ENCODE measurements around the gene TYROBP. TPM values are rescaled to one million over a fixed set of nuclear protein-coding genes. Genes with fewer than 3 reads are reported as not detected.
"Not testable (repeated sequence)": the region's sequence is repeated elsewhere in the genome, so short reads cannot be mapped to it uniquely, and the experiment has no call there.

TYROBP gene
- total and polyA plus RNA-seq, 2 donors = 52.6 to 162 TPM

GRCh38 chr19:35921012-35921411 lies 12.9 kb upstream of the TYROBP start:
- whole genome bisulfite sequencing = 95% methylated on average over 6 of the region's 6 CpGs
- Histone ChIP-seq H3K27ac (ENCODE audit: low read depth in 1 of 2, low read length in 1 of 2) (no peak overlapping the region), H3K9me3 (ENCODE audit: control insufficient read depth in 2 of 2, insufficient read depth in 1 of 2, low read length in 1 of 2) (no peaks in the 10 kb centered on the region), H3K27me3 (ENCODE audit: control insufficient read depth in 2 of 2, insufficient read depth in 1 of 2, low read length in 1 of 2) (no peaks in the 10 kb centered on the region), H3K4me3 (ENCODE audit: low read length in 2 of 2) (no peak overlapping the region), H3K36me3 (ENCODE audit: control insufficient read depth in 2 of 2, insufficient read depth in 2 of 2, low read length in 1 of 2) (no peaks in the 10 kb centered on the region), H3K4me1 (ENCODE audit: control insufficient read depth in 2 of 2, insufficient read depth in 2 of 2, low read length in 2 of 2) (no peaks in the 10 kb centered on the region)
- no peak for DNase-seq (ENCODE audit: low read depth in 6 of 9, low spot score in 9 of 9)

- Histone ChIP-seq H3K36me3 (ENCODE audit: control insufficient read depth in 2 of 2, insufficient read depth in 2 of 2, low read length in 1 of 2) (no peaks in the 10 kb centered on the region), H3K4me1 (ENCODE audit: control insufficient read depth in 2 of 2, insufficient read depth in 2 of 2, low read length in 2 of 2) (no peaks in the 10 kb centered on the region), H3K9me3 (ENCODE audit: control insufficient read depth in 2 of 2, insufficient read depth in 1 of 2, low read length in 1 of 2) (no peaks in the 10 kb centered on the region), H3K27me3 (ENCODE audit: control insufficient read depth in 2 of 2, insufficient read depth in 1 of 2, low read length in 1 of 2) (no peaks in the 10 kb centered on the region), H3K4me3 (ENCODE audit: low read length in 2 of 2) (no peak overlapping the region), H3K27ac (ENCODE audit: low read depth in 1 of 2, low read length in 1 of 2) (no peak overlapping the region)
- WGBS = 98% methylated on average over 11 of the region's 11 CpGs
- no peak for DNase-seq (ENCODE audit: low read depth in 6 of 9, low spot score in 9 of 9)
Observed at GRCh38 chr19:35919306-35919705, 11.2 kb upstream of the TYROBP start.

DNA sequence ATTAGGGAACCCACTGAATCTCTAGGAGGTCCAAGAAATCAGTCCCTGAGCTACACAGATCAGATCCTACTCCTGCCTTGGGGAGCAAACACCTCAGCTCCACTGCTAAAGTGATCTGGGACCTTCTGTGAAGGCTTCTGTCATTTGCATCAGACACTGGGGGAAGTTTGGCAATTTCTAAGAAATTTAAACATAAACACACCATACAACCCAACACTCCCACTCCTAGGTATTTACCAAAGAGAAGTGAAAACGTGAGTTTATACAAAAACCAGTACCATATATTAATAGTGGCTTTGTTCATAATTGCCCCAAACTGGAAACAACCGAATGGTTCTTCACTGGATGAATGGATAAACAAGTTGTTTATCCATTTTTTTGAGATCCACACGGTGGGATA lies 7.3 kb upstream of the TYROBP start:
- no peak for DNase-seq (ENCODE audit: low read depth in 6 of 9, low spot score in 9 of 9)
- Histone ChIP-seq H3K4me3 (ENCODE audit: low read length in 2 of 2) (no peak overlapping the region), H3K4me1 (ENCODE audit: control insufficient read depth in 2 of 2, insufficient read depth in 2 of 2, low read length in 2 of 2) (peaks cover 0 to 4% of the 10 kb centered on the region in 2 donors), H3K27ac (ENCODE audit: low read depth in 1 of 2, low read length in 1 of 2) (no peak overlapping the region), H3K9me3 (ENCODE audit: control insufficient read depth in 2 of 2, insufficient read depth in 1 of 2, low read length in 1 of 2) (no peaks in the 10 kb centered on the region), H3K36me3 (ENCODE audit: control insufficient read depth in 2 of 2, insufficient read depth in 2 of 2, low read length in 1 of 2) (no peaks in the 10 kb centered on the region), H3K27me3 (ENCODE audit: control insufficient read depth in 2 of 2, insufficient read depth in 1 of 2, low read length in 1 of 2) (no peaks in the 10 kb centered on the region)
- WGBS = 93% methylated on average over 3 of the region's 3 CpGs

DNA sequence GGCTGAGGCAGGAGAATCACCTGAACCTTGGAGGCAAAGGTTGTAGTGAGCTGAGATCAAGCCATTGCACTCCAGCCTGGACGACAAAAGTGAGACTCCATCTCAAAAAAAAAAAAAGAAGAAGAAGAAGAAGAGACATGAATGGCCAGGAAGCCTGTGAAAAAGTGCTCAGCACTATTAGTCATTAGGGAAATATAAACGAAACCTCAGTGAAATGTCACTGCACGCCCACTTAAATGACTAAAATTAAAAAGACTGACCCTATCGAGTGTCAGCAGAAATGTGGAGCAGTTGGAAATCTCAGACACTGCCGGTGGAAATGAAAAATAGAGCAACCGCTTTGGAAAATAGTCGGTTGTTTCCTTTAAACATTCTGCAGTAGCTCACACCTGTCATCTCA lies 5.5 kb upstream of the TYROBP start:
- 90% methylated on average over 7 of the region's 7 CpGs for WGBS
- no peak overlapping the region for H3K27ac ChIP-seq (ENCODE audit: low read depth in 1 of 2, low read length in 1 of 2)
- no peaks in the 10 kb centered on the region for H3K27me3 ChIP-seq (ENCODE audit: control insufficient read depth in 2 of 2, insufficient read depth in 1 of 2, low read length in 1 of 2)
- H3K4me3 ChIP-seq (ENCODE audit: low read length in 2 of 2) = no peak overlapping the region
- H3K4me1 ChIP-seq (ENCODE audit: control insufficient read depth in 2 of 2, insufficient read depth in 2 of 2, low read length in 2 of 2) = peaks cover 11 to 17% of the 10 kb centered on the region in 2 donors
- H3K36me3 ChIP-seq (ENCODE audit: control insufficient read depth in 2 of 2, insufficient read depth in 2 of 2, low read length in 1 of 2) = no peaks in the 10 kb centered on the region
- no peaks in the 10 kb centered on the region for H3K9me3 ChIP-seq (ENCODE audit: control insufficient read depth in 2 of 2, insufficient read depth in 1 of 2, low read length in 1 of 2)
- no peak for DNase-seq (ENCODE audit: low read depth in 6 of 9, low spot score in 9 of 9)

GRCh38 chr19:35911790-35912189 lies 3.7 kb upstream of the TYROBP start:
- H3K9me3 ChIP-seq (ENCODE audit: control insufficient read depth in 2 of 2, insufficient read depth in 1 of 2, low read length in 1 of 2) = no peaks in the 10 kb centered on the region
- no peak overlapping the region for H3K4me3 ChIP-seq (ENCODE audit: low read length in 2 of 2)
- no peaks in the 10 kb centered on the region for H3K36me3 ChIP-seq (ENCODE audit: control insufficient read depth in 2 of 2, insufficient read depth in 2 of 2, low read length in 1 of 2)
- 73% methylated on average over 5 of the region's 5 CpGs for WGBS
- DNase-seq (ENCODE audit: low read depth in 6 of 9, low spot score in 9 of 9) = no peak
- H3K27me3 ChIP-seq (ENCODE audit: control insufficient read depth in 2 of 2, insufficient read depth in 1 of 2, low read length in 1 of 2) = no peaks in the 10 kb centered on the region
- H3K27ac ChIP-seq (ENCODE audit: low read depth in 1 of 2, low read length in 1 of 2) = peak overlapping the region in 1 of 2 donors; percentile 37
- peaks cover 11 to 27% of the 10 kb centered on the region in 2 donors for H3K4me1 ChIP-seq (ENCODE audit: control insufficient read depth in 2 of 2, insufficient read depth in 2 of 2, low read length in 2 of 2)

- H3K36me3 ChIP-seq (ENCODE audit: control insufficient read depth in 2 of 2, insufficient read depth in 2 of 2, low read length in 1 of 2) = no peaks in the 10 kb centered on the region
- no peaks in the 10 kb centered on the region for H3K9me3 ChIP-seq (ENCODE audit: control insufficient read depth in 2 of 2, insufficient read depth in 1 of 2, low read length in 1 of 2)
- peaks cover 11 to 27% of the 10 kb centered on the region in 2 donors for H3K4me1 ChIP-seq (ENCODE audit: control insufficient read depth in 2 of 2, insufficient read depth in 2 of 2, low read length in 2 of 2)
- no peak overlapping the region for H3K27ac ChIP-seq (ENCODE audit: low read depth in 1 of 2, low read length in 1 of 2)
- H3K27me3 ChIP-seq (ENCODE audit: control insufficient read depth in 2 of 2, insufficient read depth in 1 of 2, low read length in 1 of 2) = no peaks in the 10 kb centered on the region
- H3K4me3 ChIP-seq (ENCODE audit: low read length in 2 of 2) = no peak overlapping the region
- DNase-seq (ENCODE audit: low read depth in 6 of 9, low spot score in 9 of 9) = no peak
- 87% methylated on average over 3 of the region's 3 CpGs for WGBS
Observed at GRCh38 chr19:35911173-35911572, 3.1 kb upstream of the TYROBP start.

DNA sequence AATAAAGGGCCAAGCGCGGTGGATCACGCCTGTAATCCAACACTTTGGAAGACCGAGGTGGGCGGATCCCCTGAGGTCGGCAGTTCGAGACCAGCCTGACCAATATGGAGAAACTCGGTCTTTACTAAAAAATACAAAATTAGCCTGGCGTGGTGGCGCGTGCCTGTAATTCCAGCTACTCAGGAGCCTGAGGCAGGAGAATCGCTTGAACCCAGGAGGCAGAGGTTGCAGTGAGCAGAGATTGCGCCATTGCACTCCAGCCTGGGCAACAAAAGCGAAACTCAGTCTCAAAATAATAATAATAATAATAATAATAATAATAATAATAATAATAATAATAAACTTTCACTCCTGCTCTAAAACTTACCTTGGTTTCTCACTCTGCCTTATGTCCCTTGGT lies 2.3 kb upstream of the TYROBP start:
- 98% methylated on average over 14 of the region's 14 CpGs for WGBS
- DNase-seq (ENCODE audit: low read depth in 6 of 9, low spot score in 9 of 9); H3K4me3 ChIP-seq (ENCODE audit: low read length in 2 of 2); H3K27ac ChIP-seq (ENCODE audit: low read depth in 1 of 2, low read length in 1 of 2); H3K36me3 ChIP-seq (ENCODE audit: control insufficient read depth in 2 of 2, insufficient read depth in 2 of 2, low read length in 1 of 2); H3K27me3 ChIP-seq (ENCODE audit: control insufficient read depth in 2 of 2, insufficient read depth in 1 of 2, low read length in 1 of 2); H3K9me3 ChIP-seq (ENCODE audit: control insufficient read depth in 2 of 2, insufficient read depth in 1 of 2, low read length in 1 of 2): not testable (repeated sequence)
- peaks cover 11 to 27% of the 10 kb centered on the region in 2 donors for H3K4me1 ChIP-seq (ENCODE audit: control insufficient read depth in 2 of 2, insufficient read depth in 2 of 2, low read length in 2 of 2)

GRCh38 chr19:35909684-35910035 lies 1.6 kb upstream of the TYROBP start:
- 67% methylated on average over 6 of the region's 6 CpGs for WGBS
- H3K36me3 ChIP-seq (ENCODE audit: control insufficient read depth in 2 of 2, insufficient read depth in 2 of 2, low read length in 1 of 2) = no peaks in the 10 kb centered on the region
- peaks cover 11 to 33% of the 10 kb centered on the region in 2 donors for H3K4me1 ChIP-seq (ENCODE audit: control insufficient read depth in 2 of 2, insufficient read depth in 2 of 2, low read length in 2 of 2)
- H3K9me3 ChIP-seq (ENCODE audit: control insufficient read depth in 2 of 2, insufficient read depth in 1 of 2, low read length in 1 of 2) = no peaks in the 10 kb centered on the region
- DNase-seq (ENCODE audit: low read depth in 6 of 9, low spot score in 9 of 9) = no peak
- no peaks in the 10 kb centered on the region for H3K27me3 ChIP-seq (ENCODE audit: control insufficient read depth in 2 of 2, insufficient read depth in 1 of 2, low read length in 1 of 2)
- peak overlapping the region; percentile 63 to 85 for H3K27ac ChIP-seq (ENCODE audit: low read depth in 1 of 2, low read length in 1 of 2)
- H3K4me3 ChIP-seq (ENCODE audit: low read length in 2 of 2) = no peak overlapping the region

GRCh38 chr19:35908973-35909683 lies 1.0 kb upstream of the TYROBP start:
- peak overlapping the region; percentile 63 to 85 for H3K27ac ChIP-seq (ENCODE audit: low read depth in 1 of 2, low read length in 1 of 2)
- H3K4me1 ChIP-seq (ENCODE audit: control insufficient read depth in 2 of 2, insufficient read depth in 2 of 2, low read length in 2 of 2) = peaks cover 15 to 38% of the 10 kb centered on the region in 2 donors
- H3K36me3 ChIP-seq (ENCODE audit: control insufficient read depth in 2 of 2, insufficient read depth in 2 of 2, low read length in 1 of 2) = peaks cover 0 to 3% of the 10 kb centered on the region in 2 donors
- H3K4me3 ChIP-seq (ENCODE audit: low read length in 2 of 2) = no peak overlapping the region
- no peaks in the 10 kb centered on the region for H3K9me3 ChIP-seq (ENCODE audit: control insufficient read depth in 2 of 2, insufficient read depth in 1 of 2, low read length in 1 of 2)
- WGBS = 23% methylated on average over 10 of the region's 10 CpGs
- DNase-seq (ENCODE audit: low read depth in 6 of 9, low spot score in 9 of 9) = peak in 5 of 9 donors; percentile 42 to 81 (median 65)
- H3K27me3 ChIP-seq (ENCODE audit: control insufficient read depth in 2 of 2, insufficient read depth in 1 of 2, low read length in 1 of 2) = no peaks in the 10 kb centered on the region
